ENCODE data around the gene TMEM132C. TPM values are rescaled to one million over a fixed set of nuclear protein-coding genes. Genes with fewer than 3 reads are reported as not detected.

The TMEM132C gene
- total and polyA plus RNA-seq, 2 donors (not counting 3 experiments of a cell fraction or from before 2014, with no cell fraction given) = not detected

DNA sequence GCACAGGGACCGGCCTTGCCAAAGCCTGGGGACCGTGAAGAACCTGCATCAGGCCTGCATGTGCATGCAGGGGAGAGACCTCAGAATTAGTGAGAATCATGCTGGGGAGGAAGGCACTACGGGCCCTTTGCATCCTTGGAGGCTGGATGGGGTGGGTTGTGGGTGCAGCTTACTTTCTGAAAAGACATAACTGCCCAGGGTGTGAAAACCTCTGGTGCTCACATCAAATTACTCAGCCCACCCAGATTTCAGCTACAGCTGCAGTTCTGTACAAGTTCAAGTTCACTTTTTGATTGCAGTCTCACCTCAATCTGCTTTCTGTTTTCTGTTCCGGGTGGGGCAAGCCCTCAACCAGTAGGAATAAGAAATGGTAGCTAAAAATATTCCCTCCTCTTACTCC, 426.1 kb downstream of the TMEM132C start:
- intact Hi-C loops (cut with micrococcal nuclease) (no loop called here), dilution Hi-C loops (cut with MboI; ENCODE audit: extremely low pct_ligation_motif_present, low sequenced_read_pairs) (no loop called here)
- Histone ChIP-seq H3K27ac (ENCODE audit: insufficient read depth, low read depth, low read length) (no peak overlapping the region), H3K4me1 (ENCODE audit: control insufficient read depth, extremely low read depth, insufficient read depth, low read length) (no peaks in the 10 kb centered on the region), H3K36me3 (ENCODE audit: control insufficient read depth in 2 of 2, extremely low read depth in 1 of 2, insufficient read depth in 2 of 2, low read length in 2 of 2) (no peaks in the 10 kb centered on the region), H3K4me2 (ENCODE audit: insufficient read depth, low read length) (no peak overlapping the region), H3K4me3 (replicated peaks in 1 of 3; ENCODE audit: insufficient read depth in 1 of 3, low read depth in 1 of 3, low read length in 3 of 3) (no peak overlapping the region), H3K9me1 (replicated peaks; ENCODE audit: control insufficient read depth, extremely low read depth, insufficient read depth, low read length) (no peaks in the 10 kb centered on the region), H3K27me3 (ENCODE audit: control insufficient read depth in 2 of 2, insufficient read depth in 2 of 2, low read length in 2 of 2) (no peaks in the 10 kb centered on the region), H4K20me1 (replicated peaks; ENCODE audit: control insufficient read depth, extremely low read depth, insufficient read depth, low read length) (no peaks in the 10 kb centered on the region), H3K9me3 (replicated peaks; ENCODE audit: control insufficient read depth, insufficient read depth, low read length) (peaks cover 6% of the 10 kb centered on the region), H3K9ac (replicated peaks; ENCODE audit: extremely low read depth, insufficient read depth, low read length) (no peak overlapping the region), H2AFZ (ENCODE audit: low read depth, low read length) (no peak overlapping the region), H3K79me2 (ENCODE audit: control insufficient read depth, insufficient read depth, low read length) (no peaks in the 10 kb centered on the region)
- no TSS peak for BruUV-seq (replicated peaks)
- DNase-seq (ENCODE audit: low read depth, low spot score) (no peak), FAIRE-seq (no peak)
- CTCF ChIA-PET = no interaction called here
- POLR2A ChIA-PET = no interaction called here
- TF ChIP-seq MYC (IDR thresholded peaks at IDR 0.05; ENCODE audit: low read depth, low read length) (no peak), JUN (IDR thresholded peaks at IDR 0.05; ENCODE audit: borderline replicate concordance, insufficient read depth, insufficient read length, low read depth) (no peak), GATA2 (IDR thresholded peaks at IDR 0.05; ENCODE audit: insufficient read depth, insufficient read length, low read depth, low read length) (no peak), POLR2AphosphoS5 (IDR thresholded peaks at IDR 0.05; ENCODE audit: insufficient read depth, low read depth, low read length) (no peak), EZH2 (IDR thresholded peaks at IDR 0.05; ENCODE audit: borderline replicate concordance, low read depth, low read length, severe bottlenecking) (no peak), FOS (IDR thresholded peaks at IDR 0.05; ENCODE audit: borderline replicate concordance, insufficient read depth, low read length) (no peak), POLR2A (IDR thresholded peaks at IDR 0.05; ENCODE audit: low read depth, low read length) (no peak)
- TF ChIP-seq, protein P1, sequence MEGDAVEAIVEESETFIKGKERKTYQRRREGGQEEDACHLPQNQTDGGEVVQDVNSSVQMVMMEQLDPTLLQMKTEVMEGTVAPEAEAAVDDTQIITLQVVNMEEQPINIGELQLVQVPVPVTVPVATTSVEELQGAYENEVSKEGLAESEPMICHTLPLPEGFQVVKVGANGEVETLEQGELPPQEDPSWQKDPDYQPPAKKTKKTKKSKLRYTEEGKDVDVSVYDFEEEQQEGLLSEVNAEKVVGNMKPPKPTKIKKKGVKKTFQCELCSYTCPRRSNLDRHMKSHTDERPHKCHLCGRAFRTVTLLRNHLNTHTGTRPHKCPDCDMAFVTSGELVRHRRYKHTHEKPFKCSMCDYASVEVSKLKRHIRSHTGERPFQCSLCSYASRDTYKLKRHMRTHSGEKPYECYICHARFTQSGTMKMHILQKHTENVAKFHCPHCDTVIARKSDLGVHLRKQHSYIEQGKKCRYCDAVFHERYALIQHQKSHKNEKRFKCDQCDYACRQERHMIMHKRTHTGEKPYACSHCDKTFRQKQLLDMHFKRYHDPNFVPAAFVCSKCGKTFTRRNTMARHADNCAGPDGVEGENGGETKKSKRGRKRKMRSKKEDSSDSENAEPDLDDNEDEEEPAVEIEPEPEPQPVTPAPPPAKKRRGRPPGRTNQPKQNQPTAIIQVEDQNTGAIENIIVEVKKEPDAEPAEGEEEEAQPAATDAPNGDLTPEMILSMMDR (IDR thresholded peaks at IDR 0.05; ENCODE audit: extremely low read depth in 1 of 2, insufficient read depth in 1 of 2, low read depth in 1 of 2, low read length in 2 of 2) = no peak
- TF ChIP-seq, protein P2, sequence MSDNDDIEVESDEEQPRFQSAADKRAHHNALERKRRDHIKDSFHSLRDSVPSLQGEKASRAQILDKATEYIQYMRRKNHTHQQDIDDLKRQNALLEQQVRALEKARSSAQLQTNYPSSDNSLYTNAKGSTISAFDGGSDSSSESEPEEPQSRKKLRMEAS (IDR thresholded peaks at IDR 0.05; ENCODE audit: insufficient read depth, insufficient read length) = no peak

Data from endothelial cell of umbilical vein (primary cell).